Transverse colon (tissue), 4 donors: ENCODE measurements around the gene RPL37. TPM values are rescaled to one million over a fixed set of nuclear protein-coding genes. Genes with fewer than 3 reads are reported as not detected.

Source experiments
- DNase-seq: peaks from one replicate; pipeline ENCODE4 v3.0.0-alpha.2; 2019
- H3K27ac ChIP-seq, 4 donors: fragments of 200-600 bp; sonication (generic); 2 replicates each; pipeline ENCODE4 v1.5.1; 2016 to 2018; ENCODE audit warnings: inconsistent platforms in 4 of 4
- H3K27me3 ChIP-seq: fragments of 200-600 bp; sonication (generic); 2 replicates; pipeline ENCODE4 v1.5.1; 2017; ENCODE audit warnings: inconsistent platforms
- H3K36me3 ChIP-seq, 4 donors: fragments of 200-600 bp; sonication (generic); 2 replicates each; pipeline ENCODE4 v1.5.1; 2017 to 2019; ENCODE audit warnings: inconsistent platforms in 4 of 4
- H3K4me1 ChIP-seq, 4 donors: fragments of 200-600 bp; sonication (generic); 2 replicates each; pipeline ENCODE4 v1.5.1; 2017 to 2020; ENCODE audit warnings: inconsistent platforms in 4 of 4
- H3K4me3 ChIP-seq, 4 donors: fragments of 200-600 bp; sonication (generic); 1 replicate in 1 of 4; 2 replicates in 3 of 4; pipeline versions ENCODE4 v1.5.1 to v1.6.1; 2017 to 2019; ENCODE audit warnings: inconsistent platforms in 4 of 4
- H3K9me3 ChIP-seq, 2 donors: fragments of 200-600 bp; sonication (generic); 2 replicates each; pipeline ENCODE4 v1.5.1; 2017 to 2019; ENCODE audit warnings: inconsistent platforms in 2 of 2
- CTCF ChIP-seq, 5 experiments: fragments of 200-600 bp in 3 of 5; fragments of 450-650 bp in 2 of 5; sonication (generic) in 3 of 5; IDR thresholded peaks; 1 replicate in 2 of 5; 2 replicates in 3 of 5; pipeline ENCODE4 v1.5.1; 2016 to 2017; ENCODE audit warnings: antibody characterized with exemption in 5 of 5, inconsistent platforms in 3 of 5, mild to moderate bottlenecking in 2 of 5, moderate library complexity in 1 of 5
- EP300 ChIP-seq: sonication (generic); formaldehyde crosslinking; IDR thresholded peaks from one replicate; pipeline ENCODE4 v1.6.1; 2017; ENCODE audit warnings: antibody characterized with exemption, low read depth
- POLR2A ChIP-seq: fragments of 450-650 bp; IDR thresholded peaks from one replicate; pipeline ENCODE4 v1.6.1; 2016; ENCODE audit warnings: antibody characterized with exemption, mild to moderate bottlenecking, moderate library complexity
- POLR2AphosphoS5 ChIP-seq, 3 donors: sonication (generic); formaldehyde crosslinking; IDR thresholded peaks; one replicate each; pipeline ENCODE4 v1.6.1; 2016; ENCODE audit warnings: antibody characterized with exemption in 3 of 3
- WGBS, 2 donors: methylation state at CpG; one replicate each; pipeline ENCODE4 v1.1.5; 2018; ENCODE audit warnings: low coverage in 1 of 2; 5-methylcytosine and 5-hydroxymethylcytosine counted together
- in situ Hi-C, 4 donors: fragments of 200-750 bp; cut with MboI; loops; one replicate each; pipeline versions ENCODE4 v1.15.0 to v1.15.1; 2017; ENCODE audit warnings: low sequenced_read_pairs in 3 of 4, low pct_ligation_motif_present in 1 of 4, low pct_unique_long_range_greater_than_20kb in 1 of 4
- intact Hi-C: fragments of 100-400 bp; cut with DNase I; formaldehyde crosslinking; loops from one replicate; pipeline ENCODE4 v1.15.1; 2023; ENCODE audit warnings: low total_unique reads
- total RNA-seq, 4 donors: library from RNA; depleted of rRNA; stranded (reverse); fragments of >200 nt; gene quantifications; one replicate each; pipeline ENCODE4 v1.1.0, GENCODE V29; 2016

The RPL37 gene
- total RNA-seq, 4 donors from 2014 or later = 15.1 to 157 (median 90.5) TPM

DNA sequence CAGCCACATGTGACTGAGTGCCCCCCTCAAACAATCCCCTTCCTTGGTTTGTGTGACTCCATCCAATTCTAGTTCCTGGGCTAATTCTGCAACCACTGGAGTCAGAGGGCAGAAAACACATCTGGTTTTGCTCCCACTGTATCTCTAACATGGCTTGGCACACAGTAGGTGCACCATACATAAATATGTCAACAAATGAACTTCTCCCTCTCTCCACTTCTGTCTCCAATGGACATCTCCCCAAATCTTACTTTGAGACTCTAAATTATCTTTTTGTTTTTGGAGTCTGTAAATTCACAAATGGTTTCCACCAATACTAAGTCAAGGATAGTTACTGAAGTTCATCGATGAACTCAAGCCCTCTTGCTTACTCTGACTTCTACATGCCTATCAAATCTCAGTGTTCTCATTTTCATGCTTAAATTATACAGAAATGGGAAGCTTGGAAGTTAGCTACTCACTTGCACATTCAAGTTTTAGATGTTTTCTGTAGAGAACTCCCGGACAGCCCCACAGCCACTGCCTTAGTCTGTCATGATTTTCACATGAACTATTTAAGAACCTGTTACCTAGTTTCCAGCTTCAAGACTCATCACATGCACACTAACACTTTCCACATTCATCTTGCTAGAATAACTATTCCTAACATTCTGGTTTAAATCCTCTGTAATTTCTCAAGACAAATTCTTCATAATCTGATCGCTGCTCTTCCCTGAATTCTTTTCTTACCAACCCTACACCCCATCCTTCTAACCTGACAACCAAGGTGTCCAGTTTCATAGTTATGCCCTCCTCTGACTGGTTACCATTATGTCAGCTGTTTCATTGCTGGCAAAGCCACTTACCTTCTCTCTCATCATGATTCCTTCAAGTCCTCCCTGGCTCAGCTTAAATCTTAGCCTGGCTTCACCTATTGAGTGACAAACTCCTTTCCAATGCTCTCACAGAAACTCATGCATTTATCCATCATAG is 6.0 kb downstream of the RPL37 start:
- WGBS, 2 donors = 91 to 100% methylated on average over 3 of the region's 3 CpGs
- no peak overlapping the region for H3K27ac ChIP-seq
- H3K36me3 ChIP-seq = peaks cover 0 to 57% (median 22%) of the 10 kb centered on the region in 4 donors
- in situ Hi-C loops (no loop called here), intact Hi-C loops (no loop called here)
- TF ChIP-seq POLR2A (no peak), POLR2AphosphoS5 (IDR thresholded peaks at IDR 0.05) (no peak), EP300 (no peak), CTCF (IDR thresholded peaks at IDR 0.05) (no peak)
- no peaks in the 10 kb centered on the region for H3K27me3 ChIP-seq
- DNase-seq = no peak
- H3K4me1 ChIP-seq = peaks cover 7 to 14% (median 11%) of the 10 kb centered on the region in 4 donors
- H3K9me3 ChIP-seq = no peaks in the 10 kb centered on the region
- H3K4me3 ChIP-seq = no peak overlapping the region

DNA sequence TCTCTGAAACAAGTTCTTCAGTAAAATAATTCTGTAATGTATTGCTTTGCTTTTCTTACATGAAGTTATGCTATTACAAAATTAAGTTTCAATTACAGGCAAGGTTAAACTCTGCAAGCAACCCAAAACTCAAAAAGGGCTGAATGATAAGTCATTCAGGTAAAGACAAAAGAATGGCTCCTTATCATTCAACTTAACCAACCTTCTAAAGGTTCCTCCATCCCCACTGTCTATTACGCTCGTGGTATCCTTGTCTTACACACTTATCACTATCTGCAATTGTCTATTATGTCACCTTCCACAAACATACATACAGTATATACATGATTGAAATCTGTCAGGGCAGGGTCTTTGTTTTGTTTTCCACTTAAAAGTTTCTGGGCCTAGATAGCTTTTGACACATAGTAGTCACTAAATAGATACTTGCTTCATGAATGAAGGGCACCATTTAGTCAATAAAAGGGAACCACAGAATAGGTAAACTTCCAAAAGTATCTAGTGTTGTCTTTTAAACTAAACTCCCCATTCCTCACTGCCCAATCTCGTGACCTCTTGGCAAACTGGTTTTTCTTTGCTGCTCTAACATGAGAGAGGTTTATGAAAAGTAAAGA is 6.9 kb downstream of the RPL37 start:
- intact Hi-C loops (no loop called here), in situ Hi-C loops (no loop called here)
- H3K27ac ChIP-seq = no peak overlapping the region
- H3K27me3 ChIP-seq = no peaks in the 10 kb centered on the region
- 86 to 93% methylated on average over 3 of the region's 3 CpGs for WGBS, 2 donors
- peaks cover 0 to 55% (median 22%) of the 10 kb centered on the region in 4 donors for H3K36me3 ChIP-seq
- H3K4me3 ChIP-seq = no peak overlapping the region
- no peak for TF ChIP-seq CTCF (IDR thresholded peaks at IDR 0.05)
- TF ChIP-seq EP300 = no peak
- no peak for TF ChIP-seq POLR2A
- TF ChIP-seq POLR2AphosphoS5 (IDR thresholded peaks at IDR 0.05) = no peak
- peaks cover 0 to 6% (median 3%) of the 10 kb centered on the region in 4 donors for H3K4me1 ChIP-seq
- no peak for DNase-seq
- H3K9me3 ChIP-seq = no peaks in the 10 kb centered on the region

- Histone ChIP-seq H3K9me3 (no peaks in the 10 kb centered on the region), H3K27me3 (no peaks in the 10 kb centered on the region), H3K4me1 (no peaks in the 10 kb centered on the region), H3K27ac (no peak overlapping the region), H3K4me3 (no peak overlapping the region), H3K36me3 (peaks cover 0 to 49% (median 19%) of the 10 kb centered on the region in 4 donors)
- DNase-seq = no peak
- 85 to 88% methylated on average over 13 to 14 of the region's 14 CpGs for WGBS, 2 donors
- TF ChIP-seq POLR2A (no peak), POLR2AphosphoS5 (IDR thresholded peaks at IDR 0.05) (no peak), CTCF (IDR thresholded peaks at IDR 0.05) (no peak), EP300 (no peak)
- in situ Hi-C loops (no loop called here), intact Hi-C loops (no loop called here)
These were observed 7.6 kb downstream of the RPL37 start for GRCh38 chr5:40827188-40827977.
